GM23338 (cell line): ENCODE measurements around the gene SLC3A2. TPM values are rescaled to one million over a fixed set of nuclear protein-coding genes. Genes with fewer than 3 reads are reported as not detected.
A peak's percentile ranks its signal among the peaks of the same experiment; 100 is the strongest.
"Not testable (repeated sequence)": the region's sequence is repeated elsewhere in the genome, so short reads cannot be mapped to it uniquely, and the experiment has no call there.

Experiments used
- ATAC-seq: fragments of 200-7000 bp; cut with Tn5 transposase; 3 replicates; pipeline ENCODE4 v1.9.1; 2020
- DNase-seq: peaks from one replicate; pipeline ENCODE4 v3.0.0-alpha.2; 2015; ENCODE audit warnings: low spot score
- H2AFZ ChIP-seq: fragments of 200-600 bp; sonication (generic); 2 replicates; pipeline ENCODE4 v1.8.0; 2016; ENCODE audit warnings: antibody characterized with exemption, mild to moderate bottlenecking, moderate library complexity
- H3F3A ChIP-seq: fragments of 200-600 bp; sonication (generic); replicated peaks from 2 replicates; pipeline ENCODE4 v1.8.0; 2017; ENCODE audit warnings: antibody characterized with exemption, mixed run types, low read depth
- H3K27ac ChIP-seq: fragments of 200-600 bp; sonication (generic); 2 replicates; pipeline ENCODE4 v1.6.1; 2016; ENCODE audit warnings: low read depth
- H3K27me3 ChIP-seq: fragments of 200-600 bp; sonication (generic); 2 replicates; pipeline ENCODE4 v1.8.0; 2016; ENCODE audit warnings: mild to moderate bottlenecking, mixed run types, moderate library complexity; ENCODE audit not compliant: insufficient read depth
- H3K36me3 ChIP-seq: fragments of 200-600 bp; sonication (generic); 2 replicates; pipeline ENCODE4 v1.8.0; 2016; ENCODE audit warnings: mild to moderate bottlenecking; ENCODE audit not compliant: insufficient read depth
- H3K4me1 ChIP-seq: fragments of 200-600 bp; sonication (generic); 2 replicates; pipeline ENCODE4 v1.8.0; 2016; ENCODE audit warnings: mild to moderate bottlenecking, moderate library complexity; ENCODE audit not compliant: insufficient read depth
- H3K4me2 ChIP-seq: fragments of 200-600 bp; sonication (generic); 2 replicates; pipeline ENCODE4 v1.7.1; 2017; ENCODE audit warnings: mixed run types
- H3K4me3 ChIP-seq: fragments of 200-600 bp; sonication (generic); 2 replicates; pipeline ENCODE4 v1.6.1; 2016; ENCODE audit warnings: mixed run types
- H3K79me2 ChIP-seq: fragments of 200-600 bp; sonication (generic); replicated peaks from 2 replicates; pipeline ENCODE4 v1.8.0; 2017; ENCODE audit warnings: mild to moderate bottlenecking; ENCODE audit not compliant: insufficient read depth
- H3K9me2 ChIP-seq: fragments of 200-600 bp; sonication (generic); 2 replicates; pipeline ENCODE4 v1.8.0; 2017; ENCODE audit not compliant: insufficient read depth
- H4K20me1 ChIP-seq: fragments of 200-600 bp; sonication (generic); replicated peaks from 2 replicates; pipeline ENCODE4 v1.8.0; 2017; ENCODE audit warnings: mild to moderate bottlenecking; ENCODE audit not compliant: insufficient read depth
- H3K27ac Mint-ChIP-seq: 2 replicates; pipeline ENCODE4 v1.8.0; 2020; ENCODE audit warnings: inconsistent platforms, mild to moderate bottlenecking, moderate library complexity, mixed read lengths
- H3K27me3 Mint-ChIP-seq: 3 replicates; pipeline ENCODE4 v1.8.0; 2022; ENCODE audit warnings: low read depth, mild to moderate bottlenecking, moderate library complexity, mixed read lengths, inconsistent platforms; ENCODE audit not compliant: insufficient read depth, poor library complexity
- H3K36me3 Mint-ChIP-seq: 3 replicates; pipeline ENCODE4 v1.8.0; 2021; ENCODE audit warnings: low read depth, mild to moderate bottlenecking, inconsistent platforms, moderate library complexity, mixed read lengths
- H3K4me1 Mint-ChIP-seq: 3 replicates; pipeline ENCODE4 v1.8.0; 2020; ENCODE audit warnings: mild to moderate bottlenecking, inconsistent platforms, mixed read lengths
- H3K4me3 Mint-ChIP-seq: 3 replicates; pipeline ENCODE4 v1.8.0; 2021; ENCODE audit warnings: moderate library complexity, mild to moderate bottlenecking, inconsistent platforms, mixed read lengths
- H3K9me3 Mint-ChIP-seq: 3 replicates; pipeline ENCODE4 v1.8.0; 2020; ENCODE audit warnings: moderate library complexity, mild to moderate bottlenecking, inconsistent platforms, mixed read lengths
- JUNB ChIP-seq: IDR thresholded peaks from one replicate; pipeline ENCODE4 v1.6.1; 2016; ENCODE audit warnings: antibody characterized with exemption; ENCODE audit not compliant: unreplicated experiment
- NANOG ChIP-seq: IDR thresholded peaks from 2 replicates; pipeline ENCODE4 v1.6.1; 2016; ENCODE audit warnings: antibody characterized with exemption, borderline replicate concordance
- POLR2AphosphoS5 ChIP-seq: IDR thresholded peaks from 2 replicates; pipeline ENCODE4 v1.6.1; 2016; ENCODE audit warnings: antibody characterized with exemption, low read depth
- ZNF114 ChIP-seq: fragments of 250-450 bp; sonication (Bioruptor Pico); IDR thresholded peaks from 2 replicates; pipeline ENCODE4 v1.5.0; 2020; ENCODE audit warnings: mild to moderate bottlenecking, moderate library complexity
- ZNF331 ChIP-seq: fragments of 250-450 bp; sonication (Bioruptor Pico); IDR thresholded peaks from 2 replicates; pipeline ENCODE4 v1.5.0; 2020; ENCODE audit warnings: low read depth, mild to moderate bottlenecking, moderate library complexity
- polyA plus RNA-seq: library from polyadenylated mRNA; unstranded; fragments of >200 nt; fragmentation: Nextera tagmentation; extraction: Ambion mirVana; gene quantifications from 2 replicates; pipeline ENCODE4 v1.2.1, GENCODE V29; 2016
- total RNA-seq: library from RNA; depleted of rRNA; stranded (reverse); fragments of >200 nt; shearing (Covaris generic); gene quantifications from 2 replicates; pipeline ENCODE4 v1.2.3, GENCODE V29; 2014
- TF ChIP-seq, protein P1 (sequence below): IDR thresholded peaks from one replicate; pipeline ENCODE4 v1.6.1; 2018; ENCODE audit warnings: antibody characterized with exemption; ENCODE audit not compliant: unreplicated experiment

Gene SLC3A2
- total and polyA plus RNA-seq, 2 experiments from 2014 or later: 240 to 425 TPM

DNA sequence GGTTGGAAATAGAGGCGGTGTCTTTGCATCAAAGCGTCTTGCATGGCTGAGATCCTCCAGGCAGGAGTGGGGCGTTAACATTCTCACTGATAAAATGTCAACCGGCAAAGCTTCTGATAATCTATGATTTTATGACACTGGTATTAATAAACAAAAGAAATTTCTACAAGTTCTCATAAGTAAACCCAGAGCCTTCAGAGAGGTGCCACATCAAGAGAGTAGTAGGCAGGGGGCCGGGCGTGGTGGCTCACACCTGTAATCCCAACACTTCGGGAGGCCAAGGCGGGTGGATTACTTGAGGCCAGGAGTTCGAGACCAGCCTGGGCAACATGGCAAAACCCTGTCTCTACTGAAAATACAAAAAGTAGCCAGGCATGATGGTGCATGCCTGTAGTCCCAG lies 37.8 kb upstream of the SLC3A2 start:
- 0 out of 2 replicates have a peak overlapping the region, but pooled peaks have one; percentile 54 for H2AFZ ChIP-seq
- H3K27me3 Mint-ChIP-seq: peaks cover 16% of the 10 kb centered on the region
- H3K4me3 Mint-ChIP-seq, ATAC-seq, DNase-seq, H3K36me3 ChIP-seq, H3K4me1 ChIP-seq, H3K27ac Mint-ChIP-seq, H3K27me3 ChIP-seq, H3K9me2 ChIP-seq, H4K20me1 ChIP-seq: not testable (repeated sequence)
- peaks cover 15% of the 10 kb centered on the region for H3K9me3 Mint-ChIP-seq
- H3K36me3 Mint-ChIP-seq: peaks cover 16% of the 10 kb centered on the region
- peaks cover 14% of the 10 kb centered on the region for H3K4me1 Mint-ChIP-seq
- peak overlapping the region; percentile 93 for H3K27ac ChIP-seq
- peaks cover 20% of the 10 kb centered on the region; the same call in 1 of the 2 replicates for H3F3A ChIP-seq
- peak overlapping the region; percentile 45 for H3K4me3 ChIP-seq
- H3K79me2 ChIP-seq: peaks cover 14% of the 10 kb centered on the region
- peak overlapping the region; percentile 67 for H3K4me2 ChIP-seq

DNA sequence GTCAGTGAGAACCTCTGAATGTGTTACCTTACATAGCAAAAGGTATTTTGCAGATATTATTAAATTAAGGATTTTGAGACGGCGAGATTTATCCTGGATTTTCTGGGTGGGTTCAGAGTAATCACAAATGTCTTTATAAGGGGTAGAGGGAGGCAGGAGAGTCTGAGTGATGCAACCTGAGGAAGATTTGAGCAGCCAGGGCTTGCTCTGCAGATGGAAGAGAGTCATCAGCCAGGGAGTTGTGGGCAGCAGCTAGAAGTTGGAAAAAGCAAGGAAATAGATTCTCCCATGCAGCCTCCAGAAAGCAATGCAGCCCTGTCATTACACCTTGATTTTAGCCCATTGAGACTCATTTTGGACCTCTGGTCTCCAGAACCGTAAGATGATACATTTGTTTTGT lies 37.2 kb upstream of the SLC3A2 start:
- H3K27me3 ChIP-seq: no peaks in the 10 kb centered on the region
- no peak overlapping the region for H3K4me2 ChIP-seq
- H3K9me3 Mint-ChIP-seq: peaks cover 19% of the 10 kb centered on the region
- peak overlapping the region; percentile 18; the same call in 1 of the 2 replicates for H2AFZ ChIP-seq
- peaks cover 7% of the 10 kb centered on the region for H3K4me1 ChIP-seq
- H3K36me3 Mint-ChIP-seq: peaks cover 20% of the 10 kb centered on the region
- no peaks in the 10 kb centered on the region; the same call in 1 of the 2 replicates for H3K36me3 ChIP-seq
- no peak overlapping the region for H3K4me3 ChIP-seq
- H3K79me2 ChIP-seq: peaks cover 8% of the 10 kb centered on the region
- H3K4me3 Mint-ChIP-seq: peak overlapping the region; percentile 14; the same call in 1 of the 3 replicates
- H3K27ac ChIP-seq: no peak overlapping the region
- no peak for DNase-seq
- no peak for TF ChIP-seq JUNB
- no peak for TF ChIP-seq POLR2AphosphoS5
- TF ChIP-seq, protein P1, sequence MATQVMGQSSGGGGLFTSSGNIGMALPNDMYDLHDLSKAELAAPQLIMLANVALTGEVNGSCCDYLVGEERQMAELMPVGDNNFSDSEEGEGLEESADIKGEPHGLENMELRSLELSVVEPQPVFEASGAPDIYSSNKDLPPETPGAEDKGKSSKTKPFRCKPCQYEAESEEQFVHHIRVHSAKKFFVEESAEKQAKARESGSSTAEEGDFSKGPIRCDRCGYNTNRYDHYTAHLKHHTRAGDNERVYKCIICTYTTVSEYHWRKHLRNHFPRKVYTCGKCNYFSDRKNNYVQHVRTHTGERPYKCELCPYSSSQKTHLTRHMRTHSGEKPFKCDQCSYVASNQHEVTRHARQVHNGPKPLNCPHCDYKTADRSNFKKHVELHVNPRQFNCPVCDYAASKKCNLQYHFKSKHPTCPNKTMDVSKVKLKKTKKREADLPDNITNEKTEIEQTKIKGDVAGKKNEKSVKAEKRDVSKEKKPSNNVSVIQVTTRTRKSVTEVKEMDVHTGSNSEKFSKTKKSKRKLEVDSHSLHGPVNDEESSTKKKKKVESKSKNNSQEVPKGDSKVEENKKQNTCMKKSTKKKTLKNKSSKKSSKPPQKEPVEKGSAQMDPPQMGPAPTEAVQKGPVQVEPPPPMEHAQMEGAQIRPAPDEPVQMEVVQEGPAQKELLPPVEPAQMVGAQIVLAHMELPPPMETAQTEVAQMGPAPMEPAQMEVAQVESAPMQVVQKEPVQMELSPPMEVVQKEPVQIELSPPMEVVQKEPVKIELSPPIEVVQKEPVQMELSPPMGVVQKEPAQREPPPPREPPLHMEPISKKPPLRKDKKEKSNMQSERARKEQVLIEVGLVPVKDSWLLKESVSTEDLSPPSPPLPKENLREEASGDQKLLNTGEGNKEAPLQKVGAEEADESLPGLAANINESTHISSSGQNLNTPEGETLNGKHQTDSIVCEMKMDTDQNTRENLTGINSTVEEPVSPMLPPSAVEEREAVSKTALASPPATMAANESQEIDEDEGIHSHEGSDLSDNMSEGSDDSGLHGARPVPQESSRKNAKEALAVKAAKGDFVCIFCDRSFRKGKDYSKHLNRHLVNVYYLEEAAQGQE: no peak
- H3K27me3 Mint-ChIP-seq: peaks cover 21% of the 10 kb centered on the region
- ATAC-seq: no peak
- H3F3A ChIP-seq: peaks cover 20% of the 10 kb centered on the region; the same call in 1 of the 2 replicates
- H3K27ac Mint-ChIP-seq: peak overlapping the region; percentile 2; the same call in 1 of the 2 replicates
- H3K9me2 ChIP-seq: no peaks in the 10 kb centered on the region
- no peaks in the 10 kb centered on the region for H4K20me1 ChIP-seq
- H3K4me1 Mint-ChIP-seq: peaks cover 14% of the 10 kb centered on the region

DNA sequence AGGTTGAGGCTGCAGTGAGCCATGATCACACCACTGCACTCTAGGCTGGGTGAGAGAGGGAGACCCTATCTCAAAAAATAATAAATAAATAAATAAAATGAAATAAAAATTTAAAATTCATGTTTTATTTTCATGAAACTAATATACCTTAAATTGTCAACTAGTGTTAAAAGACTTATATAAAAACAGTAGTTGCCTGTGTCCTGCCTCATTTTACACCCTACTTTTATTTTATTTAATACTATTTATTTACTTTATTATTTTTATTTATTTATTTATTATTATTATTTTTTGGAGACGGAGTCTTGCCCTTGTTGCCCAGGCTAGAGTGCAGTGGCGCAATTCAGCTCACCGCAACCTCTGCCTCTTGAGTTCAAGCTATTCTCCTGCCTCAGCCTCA lies 36.5 kb upstream of the SLC3A2 start:
- peaks cover 10% of the 10 kb centered on the region for H3K4me1 Mint-ChIP-seq
- Histone ChIP-seq H3K36me3 (no peaks in the 10 kb centered on the region; the same call in 1 of the 2 replicates), H3K9me2 (no peaks in the 10 kb centered on the region), H3K4me1 (peaks cover 6% of the 10 kb centered on the region), H3K4me3 (no peak overlapping the region), H3K27ac (no peak overlapping the region), H4K20me1 (no peaks in the 10 kb centered on the region), H2AFZ (no peak overlapping the region), H3K27me3 (no peaks in the 10 kb centered on the region), H3K79me2 (peaks cover under 1% of the 10 kb centered on the region), H3F3A (peaks cover 24% of the 10 kb centered on the region; the same call in 1 of the 2 replicates), H3K4me2 (no peak overlapping the region)
- peaks cover 19% of the 10 kb centered on the region for H3K9me3 Mint-ChIP-seq
- H3K36me3 Mint-ChIP-seq: peaks cover 15% of the 10 kb centered on the region
- DNase-seq (no peak), ATAC-seq (no peak)
- H3K4me3 Mint-ChIP-seq: no peak overlapping the region; the same call in 2 of the 3 replicates
- peaks cover 20% of the 10 kb centered on the region for H3K27me3 Mint-ChIP-seq
- no peak overlapping the region for H3K27ac Mint-ChIP-seq
- no peak for TF ChIP-seq NANOG
- no peak for TF ChIP-seq ZNF331 (CRISPR knock-in tag)
- TF ChIP-seq ZNF114: no peak
- TF ChIP-seq, protein P1: no peak
